ELR (cell line): ENCODE measurements around the gene HEG1.

Experiments
- DNase-seq: peaks from one replicate; pipeline ENCODE4 v3.0.0-alpha.2; 2015; ENCODE audit warnings: low read depth

The HEG1 gene

GRCh38 chr3:125045194-125045593 is 10.6 kb downstream of the HEG1 start:
- no peak for DNase-seq

- DNase-seq: no peak
Measured at GRCh38 chr3:125043599-125044151, 12.1 kb downstream of the HEG1 start.

DNA sequence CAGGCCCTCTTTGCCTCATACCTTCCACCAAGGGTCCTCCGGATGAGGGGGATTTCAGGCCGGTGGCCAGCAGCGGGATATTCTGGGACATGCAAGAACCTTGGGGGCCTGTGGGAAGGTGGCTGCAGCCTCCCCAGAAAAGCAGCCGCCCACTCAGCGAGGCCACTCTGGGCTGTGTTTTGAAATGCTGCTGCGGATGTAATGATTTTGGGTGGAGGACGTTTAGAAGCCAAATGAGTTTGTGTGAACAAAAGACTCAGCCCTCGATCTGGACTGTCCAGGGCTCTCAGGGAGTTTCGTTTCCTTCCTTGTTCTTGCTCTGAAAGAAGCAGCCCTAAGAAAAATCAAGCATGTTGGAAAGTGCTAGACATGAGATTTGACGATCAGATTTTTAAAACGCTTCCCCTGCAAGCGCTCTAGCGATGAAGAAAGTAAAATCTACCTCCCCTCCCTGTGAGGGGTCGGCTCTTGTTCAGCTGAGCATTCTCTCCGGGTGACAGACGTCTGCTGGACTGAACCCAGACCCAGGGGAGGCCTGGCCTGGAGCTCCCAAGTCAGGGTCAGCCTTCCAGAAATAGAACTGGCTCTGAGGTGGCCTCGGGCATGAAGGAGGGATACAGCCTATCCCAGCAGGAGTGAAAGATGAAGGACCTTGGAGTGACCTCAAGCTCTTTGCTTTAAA is 12.9 kb downstream of the HEG1 start:
- no peak for DNase-seq

DNA sequence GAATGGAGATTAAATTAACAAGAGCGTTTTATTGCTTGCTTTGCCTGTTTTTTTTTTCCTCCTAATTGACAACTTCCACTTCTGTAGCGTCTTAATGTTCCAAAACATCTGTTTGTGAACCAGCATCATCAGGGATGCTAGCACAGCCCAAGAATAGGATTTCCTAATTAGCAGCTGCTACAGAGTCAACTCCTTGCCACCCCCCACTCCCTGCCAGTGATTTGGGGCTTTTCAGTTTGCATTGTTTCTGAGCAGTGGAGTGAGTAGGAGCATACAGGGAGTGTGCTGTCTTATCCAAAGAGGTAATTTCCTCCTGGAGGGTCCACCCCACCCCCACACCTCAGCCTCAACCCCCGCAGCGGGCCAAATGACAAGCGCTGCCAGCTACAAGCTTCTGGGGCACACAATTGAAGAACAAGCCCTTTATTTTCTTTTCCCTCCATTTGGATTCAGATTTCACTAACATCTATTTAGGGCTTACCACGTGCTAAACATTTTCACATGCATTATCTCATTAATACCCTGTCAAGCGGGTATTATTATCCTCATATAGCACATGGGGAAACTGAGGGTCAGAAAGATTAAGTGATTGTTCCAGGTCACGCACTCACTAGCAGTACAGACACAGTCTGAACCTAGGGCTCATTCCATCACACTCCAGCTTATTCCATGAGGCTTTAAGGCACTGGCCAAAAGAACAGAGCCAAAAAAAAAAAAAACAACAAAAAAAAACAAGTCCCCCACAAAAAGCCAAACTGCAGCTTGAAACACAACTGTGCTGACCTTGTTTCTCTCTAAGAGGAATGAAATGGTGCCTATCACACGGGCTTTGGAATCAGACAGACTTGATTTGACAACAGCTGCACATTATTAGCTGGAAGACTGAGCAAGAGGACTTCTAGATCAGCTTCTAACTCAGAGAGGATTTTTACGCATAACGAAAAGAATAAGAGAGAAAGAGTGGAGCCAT is 16.4 kb downstream of the HEG1 start:
- no peak for DNase-seq

- DNase-seq: no peak
Measured at GRCh38 chr3:125037498-125038150, 18.2 kb downstream of the HEG1 start.

DNA sequence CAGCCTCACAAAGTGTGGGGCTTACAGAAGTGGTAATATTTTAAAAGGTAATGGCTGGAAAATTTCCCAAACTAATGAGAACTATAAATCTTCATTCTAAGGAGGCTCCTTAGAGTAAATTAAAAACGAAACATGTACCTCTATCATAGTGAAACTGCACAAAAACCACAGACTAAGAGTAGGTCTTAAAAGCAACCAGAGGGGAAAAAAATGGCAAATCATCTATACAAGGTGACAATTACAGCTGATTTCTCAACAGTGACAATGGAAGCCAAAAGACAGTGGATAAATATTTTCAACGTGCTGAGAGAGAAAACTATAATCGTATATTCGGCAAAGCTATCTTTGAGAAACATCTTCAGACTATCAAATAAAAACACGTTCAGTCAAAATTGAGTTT is 20.6 kb downstream of the HEG1 start:
- DNase-seq: no peak

GRCh38 chr3:125033616-125034015 is 22.2 kb downstream of the HEG1 start:
- no peak for DNase-seq

DNA sequence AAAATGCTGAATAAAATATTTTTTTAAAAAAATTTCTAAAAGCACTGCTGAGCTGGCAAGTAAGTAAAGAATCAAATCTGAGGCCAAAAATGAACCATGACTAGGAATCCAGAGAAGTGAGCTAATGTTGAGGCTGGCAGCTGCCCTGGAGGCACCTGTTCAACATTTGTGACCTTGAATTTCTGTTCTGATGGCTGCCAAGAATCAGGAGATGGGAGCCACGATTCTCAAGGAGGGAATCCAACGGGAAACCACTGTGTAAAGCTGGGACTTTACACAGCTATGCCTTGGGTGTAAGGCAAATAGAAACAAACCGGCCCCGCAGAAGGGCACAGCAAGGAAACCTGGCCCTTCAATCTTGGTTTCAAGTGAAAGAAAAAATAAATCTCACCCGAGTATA is 22.7 kb downstream of the HEG1 start:
- no peak for DNase-seq

GRCh38 chr3:125032683-125033082 is 23.1 kb downstream of the HEG1 start:
- DNase-seq: no peak

GRCh38 chr3:125032100-125032643 is 23.6 kb downstream of the HEG1 start:
- peak; percentile 39 for DNase-seq

GRCh38 chr3:125031544-125031943 is 24.3 kb downstream of the HEG1 start:
- no peak for DNase-seq

GRCh38 chr3:125028657-125029056 is 27.1 kb downstream of the HEG1 start:
- DNase-seq: no peak

DNA sequence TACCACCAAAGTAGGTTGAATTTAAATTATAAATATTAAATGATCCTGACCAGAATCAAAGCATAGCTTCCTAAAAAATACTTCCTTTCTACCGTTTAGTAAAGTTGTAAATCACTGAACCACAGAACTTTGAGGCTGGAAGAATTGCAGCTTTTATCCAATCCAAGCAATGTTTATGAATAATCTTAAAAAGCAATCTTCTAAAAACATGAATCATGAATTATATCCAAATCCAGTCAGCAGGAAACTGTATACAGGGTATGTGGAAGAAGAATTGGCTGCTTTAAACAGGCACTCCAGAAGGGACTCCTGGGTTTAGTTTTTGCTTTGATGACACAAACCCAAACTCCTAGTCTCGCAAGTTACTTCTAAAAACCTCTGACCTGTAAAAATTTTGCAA is 30.2 kb downstream of the HEG1 start:
- peak; percentile 44 for DNase-seq

- no peak for DNase-seq
Measured at GRCh38 chr3:125024817-125025216, 31.0 kb downstream of the HEG1 start.

DNA sequence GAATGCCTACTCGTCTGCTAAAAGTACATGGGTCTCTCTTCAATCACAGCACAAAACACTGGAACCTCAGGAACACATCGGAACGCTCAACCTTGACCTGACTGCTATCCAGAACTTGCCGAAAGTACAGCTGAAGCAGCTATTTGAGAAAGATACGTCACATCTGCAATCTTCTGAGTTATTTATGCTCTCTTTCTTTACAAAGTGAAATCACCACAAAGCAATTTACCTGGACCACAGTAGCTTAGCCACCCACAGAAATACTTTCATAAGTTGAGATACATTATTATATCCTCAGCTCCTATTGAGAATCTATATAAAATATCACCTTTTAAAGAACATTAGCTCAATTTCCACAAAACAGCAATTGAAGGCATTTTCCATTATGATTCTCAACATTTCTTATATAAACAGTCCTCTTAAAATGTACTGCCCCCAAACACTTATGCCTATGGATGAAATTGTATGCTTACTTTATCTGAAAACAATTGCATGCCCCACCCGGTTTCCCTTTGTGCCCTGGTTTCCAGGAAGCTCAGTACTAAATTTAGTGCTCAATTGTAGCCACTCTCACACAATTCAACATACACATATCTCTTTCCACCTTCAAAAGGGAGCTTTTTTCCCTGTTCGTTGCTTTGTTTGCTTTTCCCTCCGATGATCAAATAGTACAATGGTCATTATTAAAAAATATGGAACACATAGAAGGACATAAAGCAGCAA is 31.8 kb downstream of the HEG1 start:
- no peak for DNase-seq

- no peak for DNase-seq
Measured at GRCh38 chr3:125022206-125022605, 33.6 kb downstream of the HEG1 start.

GRCh38 chr3:125019271-125019670 is 36.5 kb downstream of the HEG1 start:
- no peak for DNase-seq

GRCh38 chr3:125017406-125017805 is 38.4 kb downstream of the HEG1 start:
- DNase-seq: no peak

DNA sequence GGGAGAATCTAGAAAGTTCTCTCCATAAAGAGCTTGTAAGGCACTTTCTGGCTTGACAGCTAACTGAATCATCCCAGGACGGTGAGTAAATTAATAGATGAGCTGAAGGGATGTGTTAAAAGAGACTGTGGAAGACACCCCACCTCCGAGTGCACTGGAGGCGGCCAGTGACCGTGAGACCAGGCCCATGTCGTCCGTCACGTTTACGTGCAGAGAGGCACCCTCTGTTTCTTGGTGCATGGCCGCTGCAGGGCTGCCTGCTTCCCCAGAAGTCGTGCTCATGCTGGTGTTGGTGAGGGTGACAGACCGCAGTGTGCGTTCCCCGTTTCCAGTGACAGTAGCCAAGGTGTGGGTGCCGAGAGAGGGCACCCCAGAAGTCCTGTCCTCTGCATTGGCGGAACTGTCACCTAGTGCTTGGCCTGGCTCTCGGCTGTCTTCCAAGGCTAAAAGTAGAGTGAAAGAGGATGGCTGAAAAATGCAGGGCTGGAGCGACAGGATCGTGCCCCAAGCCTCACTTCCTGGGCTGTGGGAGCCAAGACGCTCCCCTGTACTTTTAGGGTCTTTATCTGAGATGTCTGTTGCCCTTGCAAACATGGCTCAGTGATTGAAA is 41.1 kb downstream of the HEG1 start:
- DNase-seq: no peak

GRCh38 chr3:125013095-125013494 is 42.7 kb downstream of the HEG1 start:
- no peak for DNase-seq

GRCh38 chr3:125011941-125012340 is 43.9 kb downstream of the HEG1 start:
- peak; percentile 22 for DNase-seq
